HG03521 (cell line): ENCODE measurements around the gene ZKSCAN5.
"Not testable (repeated sequence)": the region's sequence is repeated elsewhere in the genome, so short reads cannot be mapped to it uniquely, and the experiment has no call there.

Source experiments
- ATAC-seq: cut with Tn5 transposase; IDR thresholded peaks from one replicate; pipeline ENCODE4 v1.9.1; 2021; ENCODE audit warnings: mild to moderate bottlenecking, moderate library complexity; ENCODE audit not compliant: unreplicated experiment

Gene ZKSCAN5

GRCh38 chr7:99580778-99581332, 76.4 kb downstream of the ZKSCAN5 start:
- ATAC-seq, result not testable (repeated sequence)
